ENCODE data around the gene ISG15.

The ISG15 gene

DNA sequence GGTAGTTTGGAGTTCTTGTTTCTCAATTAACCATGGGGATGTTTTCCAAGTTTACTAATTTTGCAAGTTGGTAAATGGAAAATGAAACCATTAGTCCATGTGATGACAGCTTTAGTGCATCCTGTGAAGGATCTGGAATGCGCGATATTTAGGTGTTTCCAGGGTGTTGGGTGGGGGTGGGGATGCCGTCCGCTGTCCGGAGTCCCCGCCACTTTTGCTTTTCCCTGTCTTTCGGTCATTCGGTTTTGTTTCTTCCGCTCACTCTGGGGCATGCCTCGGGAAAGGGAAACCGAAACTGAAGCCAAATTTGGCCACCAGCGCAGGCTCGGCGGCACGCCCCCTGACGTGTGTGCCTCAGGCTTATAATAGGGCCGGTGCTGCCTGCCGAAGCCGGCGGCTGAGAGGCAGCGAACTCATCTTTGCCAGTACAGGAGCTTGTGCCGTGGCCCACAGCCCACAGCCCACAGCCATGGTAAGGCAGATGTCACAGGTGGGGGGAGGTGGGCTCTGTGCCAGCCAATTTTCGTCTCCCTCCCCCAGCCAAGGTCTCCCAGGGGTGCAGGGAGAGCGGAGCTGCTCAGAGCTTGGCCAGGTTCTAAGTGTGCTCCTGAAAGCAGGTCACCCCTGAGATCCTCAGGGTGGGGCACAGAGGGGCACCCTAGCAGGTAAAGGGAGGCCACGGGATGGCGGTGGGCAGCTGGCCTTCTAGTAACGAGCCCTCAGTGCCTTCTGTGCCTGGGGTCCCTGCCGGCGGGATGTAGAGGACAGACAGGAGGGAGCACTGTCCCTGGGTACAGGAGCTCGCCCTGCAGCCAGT lies at the start of gene ISG15:
TSS of gene ISG15 (plus strand) at position 393 of the 817 bp plus-strand sequence. CDS start at position 470, 77 bp downstream.
- FAIRE-seq = no peak

- no peak for FAIRE-seq
Measured at GRCh38 chr1:963746-964525, 49.4 kb upstream of the ISG15 start.

- FAIRE-seq = no peak
Measured at GRCh38 chr1:964691-965525, 48.4 kb upstream of the ISG15 start.

GRCh38 chr1:965526-966134 lies 47.7 kb upstream of the ISG15 start:
- no peak for FAIRE-seq

DNA sequence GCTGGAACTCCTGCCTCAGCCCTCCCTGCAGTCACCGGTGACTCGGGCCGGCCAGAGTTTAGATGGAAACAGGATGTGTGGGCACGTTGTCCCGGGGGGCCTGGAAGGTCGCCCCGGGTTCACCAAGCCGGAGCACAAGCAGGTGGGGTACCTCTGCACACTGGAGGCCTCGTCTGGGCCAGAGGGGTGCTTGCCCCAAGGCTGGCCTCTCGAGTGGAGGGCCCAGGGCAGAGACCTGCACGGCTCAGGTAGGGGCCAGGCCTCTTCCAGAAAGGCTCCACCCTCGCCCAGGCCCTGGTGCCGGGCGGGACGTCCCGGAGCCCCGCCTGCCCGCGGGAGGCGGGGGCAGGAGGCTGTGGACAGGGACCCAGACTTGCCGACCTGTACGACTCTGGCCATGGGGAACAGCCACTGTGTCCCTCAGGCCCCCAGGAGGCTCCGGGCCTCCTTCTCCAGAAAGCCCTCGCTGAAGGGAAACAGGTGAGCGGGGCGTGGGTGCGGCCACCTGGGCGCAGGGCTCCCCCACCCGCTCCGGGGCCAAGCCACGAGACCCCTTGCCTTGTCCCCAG lies 47.1 kb upstream of the ISG15 start, which contains the start of gene PLEKHN1:
TSS of gene PLEKHN1 (plus strand) at position 348 of the 569 bp plus-strand sequence. CDS start at position 398, 50 bp downstream.
- FAIRE-seq = no peak

DNA sequence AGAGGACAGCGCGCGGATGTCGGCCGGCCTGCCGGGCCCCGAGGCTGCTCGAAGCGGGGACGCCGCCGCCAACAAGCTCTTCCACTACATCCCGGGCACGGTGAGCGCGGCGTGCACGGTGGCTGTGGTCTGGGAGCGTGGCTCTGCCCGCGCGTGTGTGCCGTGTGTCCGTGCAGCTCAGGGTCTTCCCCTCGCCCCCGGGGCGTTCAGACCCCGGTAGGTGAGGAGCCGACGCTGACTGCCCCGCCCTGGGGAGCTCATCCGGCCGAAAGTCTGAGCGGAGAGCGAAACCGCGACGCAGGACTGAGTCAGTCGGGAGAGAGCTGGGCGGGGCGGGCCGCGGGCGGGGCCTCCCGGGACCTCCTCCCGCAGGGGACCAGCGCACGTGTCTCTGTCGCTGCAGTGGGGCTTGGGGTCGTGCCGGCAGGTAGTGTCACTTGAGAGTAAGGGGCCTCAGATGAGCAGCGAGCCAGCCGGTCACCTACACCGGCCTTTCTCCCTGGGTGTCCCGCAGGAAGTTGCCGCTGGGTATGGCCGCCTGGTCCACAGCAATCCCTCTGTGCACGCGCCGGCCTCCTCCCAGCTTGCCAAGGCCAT lies 46.5 kb upstream of the ISG15 start:
- FAIRE-seq = no peak

GRCh38 chr1:967466-968343 lies 45.6 kb upstream of the ISG15 start:
- FAIRE-seq = no peak

- no peak for FAIRE-seq
Measured at GRCh38 chr1:969260-969855, 43.9 kb upstream of the ISG15 start.

- FAIRE-seq = no peak
Measured at GRCh38 chr1:970242-970972, 42.9 kb upstream of the ISG15 start.

DNA sequence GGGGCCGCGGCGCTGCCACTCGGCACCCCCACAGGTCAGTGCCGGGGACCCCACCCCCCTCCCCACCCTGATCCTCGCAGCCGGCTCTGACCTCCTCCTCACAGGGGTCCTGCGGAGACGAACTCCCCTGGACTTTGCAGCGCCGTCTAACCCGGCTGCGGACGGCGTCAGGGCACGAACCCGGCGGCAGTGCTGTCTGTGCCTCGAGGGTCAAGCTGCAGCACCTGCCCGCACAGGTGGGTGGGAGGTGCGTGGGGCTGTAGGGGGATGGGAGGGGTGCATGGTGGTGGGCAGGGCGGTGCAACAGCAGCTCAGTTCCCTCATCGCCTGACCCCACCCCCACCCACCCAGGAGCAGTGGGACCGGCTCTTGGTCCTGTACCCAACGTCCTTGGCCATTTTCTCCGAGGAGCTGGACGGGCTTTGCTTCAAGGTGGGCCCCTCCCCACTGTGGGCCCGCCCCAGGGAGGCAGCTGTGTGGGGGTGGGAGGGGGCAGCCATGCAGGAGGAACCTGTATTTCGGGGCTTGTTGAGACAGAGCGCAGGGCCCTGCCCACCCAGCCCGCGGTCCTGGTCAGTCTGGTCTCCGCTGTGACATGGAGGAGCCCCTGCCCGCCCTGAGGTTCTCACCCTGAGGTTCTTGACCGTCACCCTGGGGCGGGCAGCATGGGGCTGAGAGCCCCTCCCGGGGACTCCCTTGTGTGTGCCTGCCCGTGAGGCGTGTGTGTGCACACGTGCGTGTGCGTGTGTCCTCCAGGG lies 42.1 kb upstream of the ISG15 start:
- no peak for FAIRE-seq

- FAIRE-seq = no peak
Measured at GRCh38 chr1:971751-972506, 41.4 kb upstream of the ISG15 start.

- FAIRE-seq = no peak
Measured at GRCh38 chr1:972726-973458, 40.4 kb upstream of the ISG15 start.

DNA sequence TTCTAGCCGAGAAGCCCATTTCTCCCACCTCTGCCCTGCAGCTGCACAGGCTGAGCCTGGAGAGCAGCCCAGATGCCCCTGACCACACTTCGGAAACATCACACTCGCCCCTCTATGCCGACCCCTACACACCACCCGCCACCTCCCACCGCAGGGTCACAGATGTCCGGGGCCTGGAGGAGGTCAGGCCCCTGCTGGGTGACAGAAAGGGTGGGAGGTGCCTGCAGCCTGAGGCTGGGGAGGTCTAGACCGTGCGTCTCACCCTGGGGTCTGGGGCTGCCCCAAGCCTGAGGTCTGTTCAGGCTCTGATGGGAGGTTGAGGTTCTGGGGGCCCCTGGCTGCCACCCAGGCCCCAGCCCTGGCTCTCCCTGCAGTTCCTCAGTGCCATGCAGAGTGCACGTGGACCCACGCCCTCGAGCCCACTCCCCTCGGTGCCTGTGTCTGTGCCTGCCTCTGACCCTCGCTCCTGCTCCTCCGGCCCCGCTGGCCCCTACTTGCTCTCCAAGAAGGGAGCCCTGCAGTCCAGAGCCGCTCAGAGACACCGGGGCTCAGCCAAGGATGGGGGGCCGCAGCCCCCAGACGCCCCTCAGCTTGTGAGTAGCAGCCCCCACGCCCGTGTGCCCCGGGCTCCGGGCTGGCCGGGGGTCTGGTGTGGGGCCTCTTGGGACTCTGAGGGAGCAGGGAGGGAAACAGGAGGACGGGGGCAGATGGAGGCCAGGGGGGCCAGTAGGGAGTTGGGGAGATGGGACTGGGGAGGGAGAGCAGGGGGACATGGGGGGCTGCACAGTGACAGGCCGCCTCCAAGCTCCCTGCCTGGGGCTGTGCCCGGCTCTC lies 39.6 kb upstream of the ISG15 start:
- no peak for FAIRE-seq

DNA sequence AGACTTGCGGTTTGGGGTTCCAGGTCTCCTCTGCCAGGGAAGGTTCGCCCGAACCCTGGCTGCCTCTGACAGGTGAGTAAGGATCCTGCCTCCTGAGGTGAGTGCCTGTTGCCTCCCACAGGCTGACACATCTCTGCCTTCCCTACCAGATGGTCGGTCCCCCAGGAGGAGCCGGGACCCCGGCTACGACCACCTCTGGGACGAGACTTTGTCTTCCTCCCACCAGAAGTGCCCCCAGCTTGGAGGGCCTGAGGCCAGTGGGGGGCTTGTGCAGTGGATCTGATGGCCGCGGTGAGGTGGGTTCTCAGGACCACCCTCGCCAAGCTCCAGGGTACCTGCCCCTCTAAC lies 39.0 kb upstream of the ISG15 start:
- FAIRE-seq = no peak

DNA sequence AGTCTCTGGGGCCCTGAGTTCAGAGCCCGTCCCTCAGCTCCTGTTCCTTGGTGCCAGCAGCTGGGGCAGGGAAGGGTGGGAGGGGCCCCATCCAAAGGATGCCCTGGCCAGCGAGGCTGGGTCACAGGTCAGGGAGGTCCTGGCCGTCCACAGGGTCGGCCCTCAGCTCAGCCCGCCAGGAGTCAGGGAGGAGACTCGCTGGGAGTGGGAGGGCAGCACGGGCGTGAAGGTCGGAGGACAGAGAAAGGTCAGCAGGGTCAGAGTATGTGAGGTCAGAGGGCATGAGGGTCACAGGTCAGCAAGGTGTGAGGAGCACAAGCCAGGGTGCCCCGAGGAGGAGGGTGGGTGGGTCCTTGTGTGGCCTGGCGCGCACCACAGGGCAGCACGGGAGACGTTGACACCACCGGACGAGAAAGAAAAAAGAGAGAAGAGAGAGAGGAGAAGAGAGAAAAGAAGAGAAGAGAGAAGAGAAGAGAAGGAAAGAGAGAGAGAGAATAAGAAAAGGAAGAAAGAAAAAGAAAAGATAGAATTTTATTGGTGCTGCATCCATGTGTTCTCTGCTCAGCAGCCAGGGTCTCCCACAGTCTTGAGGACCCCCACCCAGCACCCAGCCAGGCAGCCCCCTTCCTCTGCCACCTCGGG lies 38.5 kb upstream of the ISG15 start:
- FAIRE-seq = no peak

DNA sequence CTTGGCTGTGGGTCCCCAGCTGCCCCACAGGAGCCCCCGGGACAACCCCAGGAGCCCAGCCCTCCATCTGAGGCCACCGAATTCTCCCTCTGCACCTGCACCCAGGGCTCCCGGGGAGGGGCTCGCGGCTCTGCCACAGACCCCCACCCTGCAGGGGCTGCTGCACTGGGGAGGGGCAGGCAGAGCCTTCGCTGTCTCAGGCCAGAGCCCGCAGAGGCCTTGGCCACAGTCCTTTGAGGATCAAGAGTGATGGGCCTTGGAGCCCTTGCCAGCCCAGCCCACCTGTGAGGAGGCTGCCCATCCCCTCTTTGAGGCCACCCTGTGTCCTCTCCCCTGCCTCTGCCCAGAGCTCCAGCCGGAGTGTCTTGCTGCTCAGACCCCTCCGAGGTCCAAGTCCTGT lies 37.9 kb upstream of the ISG15 start:
- FAIRE-seq = no peak

Data from islet of Langerhans (tissue), 1 donor.